B cell (primary cell): Measurements from ENCODE around the gene MBNL1. TPM values are rescaled to one million over a fixed set of nuclear protein-coding genes. Genes with fewer than 3 reads are reported as not detected.

Experiments
- ATAC-seq: fragments of 200-7000 bp; cut with Tn5 transposase; one replicate; pipeline ENCODE4 v1.10.0; 2021; ENCODE audit warnings: low read depth, mild to moderate bottlenecking, moderate number of reproducible peaks, moderate library complexity
- CTCF ChIA-PET: fragments of 350-600 bp; sonication (Branson Sonifier 250); formaldehyde crosslinking; loops from one replicate; lab custom pipeline; 2021; ENCODE audit warnings: antibody characterized with exemption, inconsistent platforms; lab: Charles Lee
- POLR2A ChIA-PET: fragments of 350-600 bp; sonication (Branson Sonifier 250); formaldehyde crosslinking; loops from one replicate; lab custom pipeline; 2021; ENCODE audit warnings: antibody characterized with exemption; lab: Charles Lee
- DNase-seq: peaks from one replicate; pipeline ENCODE4 v3.0.0; 2013
- H2AFZ ChIP-seq: 2 replicates; pipeline ENCODE4 v1.6.1; 2012; ENCODE audit warnings: mild to moderate bottlenecking, low read depth, low read length; ENCODE audit not compliant: insufficient read depth, poor library complexity, severe bottlenecking
- H3K27ac ChIP-seq, 2 donors: 1 replicate in 1 of 2; 2 replicates in 1 of 2; pipeline ENCODE4 v1.5.1; 2012 to 2013; ENCODE audit warnings: low read length in 2 of 2, mild to moderate bottlenecking in 2 of 2, moderate library complexity in 1 of 2
- H3K27me3 ChIP-seq, 4 experiments: fragments of 200-600 bp in 1 of 4; sonication (generic) in 1 of 4; replicated peaks in 1 of 4; 1 replicate in 2 of 4; 2 replicates in 2 of 4; pipeline versions ENCODE4 v1.6.1 to v1.7.0; 2013 to 2016; ENCODE audit warnings: low read length in 3 of 4, mild to moderate bottlenecking in 2 of 4, mixed read lengths in 1 of 4, moderate library complexity in 1 of 4; ENCODE audit not compliant: insufficient read depth in 4 of 4, control insufficient read depth in 3 of 4; ENCODE audit errors: control extremely low read depth in 1 of 4
- H3K36me3 ChIP-seq, 2 experiments: replicated peaks in 1 of 2; 1 replicate in 1 of 2; 2 replicates in 1 of 2; pipeline versions ENCODE4 v1.6.1 to v1.7.1; 2013; ENCODE audit warnings: low read length in 1 of 2; ENCODE audit not compliant: insufficient read depth in 2 of 2, control insufficient read depth in 1 of 2; ENCODE audit errors: control extremely low read depth in 1 of 2, extremely low read depth in 1 of 2
- H3K4me1 ChIP-seq, 2 donors: fragments of 200-600 bp in 1 of 2; sonication (generic) in 1 of 2; 1 replicate in 1 of 2; 2 replicates in 1 of 2; pipeline versions ENCODE4 v1.5.1 to v1.6.1; 2013 to 2017; ENCODE audit warnings: low read length in 2 of 2; ENCODE audit not compliant: control insufficient read depth in 2 of 2, insufficient read depth in 2 of 2
- H3K4me2 ChIP-seq: replicated peaks from 2 replicates; pipeline ENCODE3; 2012; ENCODE audit warnings: mild to moderate bottlenecking, low read depth, low read length; ENCODE audit not compliant: poor library complexity, severe bottlenecking
- H3K4me3 ChIP-seq, 5 experiments: fragments of 200-600 bp in 1 of 5; sonication (generic) in 1 of 5; 1 replicate in 3 of 5; 2 replicates in 2 of 5; pipeline versions ENCODE4 v1.5.1 to v1.7.0; 2011 to 2016; ENCODE audit warnings: low read length in 4 of 5, mild to moderate bottlenecking in 4 of 5, low read depth in 2 of 5, control low read depth in 1 of 5, moderate library complexity in 1 of 5; ENCODE audit not compliant: insufficient read depth in 1 of 5; ENCODE audit errors: control extremely low read depth in 1 of 5, extremely low read depth in 1 of 5
- H3K79me2 ChIP-seq: fragments of 200-600 bp; sonication (generic); one replicate; pipeline ENCODE4 v1.6.0; 2016; ENCODE audit warnings: low read length; ENCODE audit not compliant: control insufficient read depth, insufficient read depth
- H3K9ac ChIP-seq: fragments of 200-600 bp; sonication (generic); 2 replicates; pipeline ENCODE4 v1.6.1; 2017; ENCODE audit warnings: mild to moderate bottlenecking, low read length, moderate library complexity
- H3K9me3 ChIP-seq, 3 donors: one replicate each; pipeline versions ENCODE4 v1.6.1 to v1.7.1; 2013; ENCODE audit warnings: low read length in 2 of 3; ENCODE audit not compliant: control insufficient read depth in 2 of 3, insufficient read depth in 1 of 3; ENCODE audit errors: control extremely low read depth in 1 of 3
- H4K20me1 ChIP-seq: 2 replicates; pipeline ENCODE4 v1.6.0; 2012; ENCODE audit warnings: mild to moderate bottlenecking, low read length; ENCODE audit not compliant: insufficient read depth, control insufficient read depth, poor library complexity, severe bottlenecking
- H3K27ac Mint-ChIP-seq: one replicate; pipeline ENCODE4 v1.8.0; 2021; ENCODE audit warnings: mixed read lengths
- H3K27me3 Mint-ChIP-seq: one replicate; pipeline ENCODE4 v1.8.0; 2021; ENCODE audit warnings: mixed read lengths
- H3K4me1 Mint-ChIP-seq: one replicate; pipeline ENCODE4 v1.8.0; 2021; ENCODE audit warnings: mixed read lengths
- H3K4me3 Mint-ChIP-seq: one replicate; pipeline ENCODE4 v1.8.0; 2021; ENCODE audit warnings: mixed read lengths
- H3K9me3 Mint-ChIP-seq: one replicate; pipeline ENCODE4 v1.8.0; 2022; ENCODE audit warnings: mixed read lengths; ENCODE audit not compliant: insufficient read depth
- EZH2 ChIP-seq: IDR thresholded peaks from 2 replicates; pipeline ENCODE4 v1.6.1; 2012; ENCODE audit warnings: borderline replicate concordance, low read depth, mild to moderate bottlenecking, moderate library complexity, low read length; ENCODE audit not compliant: insufficient read depth, poor library complexity, severe bottlenecking
- WGBS: methylation state at CpG from one replicate; pipeline ENCODE4 v1.1.5; 2013; ENCODE audit warnings: missing lambda C conversion rate; ENCODE audit not compliant: insufficient coverage; 5-methylcytosine and 5-hydroxymethylcytosine counted together
- intact Hi-C: fragments of 100-400 bp; cut with micrococcal nuclease; formaldehyde crosslinking; loops from one replicate; pipeline ENCODE4 v1.10.0; 2022
- polyA plus RNA-seq: library from polyadenylated mRNA; depleted of rRNA; stranded (reverse); fragments of >200 nt; gene quantifications from 2 replicates; pipeline ENCODE4 v1.2.3, GENCODE V29; 2012
- total RNA-seq, 2 donors: library from RNA; stranded (reverse); fragments of 120-200 nt in 1 of 2; gene quantifications; 1 replicate in 1 of 2; 2 replicates in 1 of 2; pipeline versions ENCODE4 v1.2.3 to v1.2.4, GENCODE V29; 2013 to 2022
- TF ChIP-seq, protein P1 (sequence below): fragments of 200-600 bp; IDR thresholded peaks from one replicate; pipeline ENCODE4 v1.8.0; 2022; ENCODE audit warnings: antibody characterized with exemption, mild to moderate bottlenecking

MBNL1 gene
- total and polyA plus RNA-seq, 2 donors (not counting 1 experiment from before 2014, with no cell fraction given) = 195 to 505 TPM

DNA sequence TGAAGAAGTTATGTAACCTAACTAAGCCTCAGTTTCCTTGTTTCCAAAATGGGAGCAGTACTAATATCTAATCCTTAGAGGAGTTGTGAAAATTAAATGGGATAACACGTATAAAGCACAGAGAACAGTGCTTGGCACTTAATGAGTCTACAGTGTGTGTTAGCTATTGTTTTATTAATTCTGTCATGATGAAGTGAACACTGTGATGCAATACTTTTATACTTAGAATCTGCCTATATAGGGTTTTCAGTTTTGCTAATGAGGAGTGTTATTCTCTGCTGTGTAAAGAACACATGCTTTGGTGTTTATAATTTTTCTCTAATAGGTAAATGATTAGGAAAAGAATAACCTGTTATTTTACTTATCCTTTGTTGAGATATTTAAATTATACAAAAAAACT lies 65.2 kb downstream of the MBNL1 start:
- TF ChIP-seq EZH2 = no peak
- no peak for ATAC-seq
- ChIA-PET POLR2A (no interaction called here), CTCF (interaction anchor here (1.1 kb wide), 1 partner anchor 136 kb away, joined by 3 read pairs; no protein-coding TSS in a partner anchor)
- no peak for DNase-seq
- no peaks in the 10 kb centered on the region for H3K27me3 Mint-ChIP-seq
- peak overlapping the region in 1 of 2 donors; percentile 35 for H3K27ac ChIP-seq
- H3K4me1 Mint-ChIP-seq = peaks cover 77% of the 10 kb centered on the region
- H2AFZ ChIP-seq = no peak overlapping the region
- no peaks in the 10 kb centered on the region for H3K27me3 ChIP-seq
- H3K4me2 ChIP-seq = peak overlapping the region; percentile 37
- peaks cover 0 to 13% of the 10 kb centered on the region in 2 experiments for H3K36me3 ChIP-seq
- peaks cover 22% of the 10 kb centered on the region for H4K20me1 ChIP-seq
- intact Hi-C loops = loop anchor here (2.0 kb wide), 1 partner anchor 15 kb away; no protein-coding TSS in a partner anchor
- no peaks in the 10 kb centered on the region for H3K9me3 ChIP-seq
- no peak overlapping the region for H3K27ac Mint-ChIP-seq
- peaks cover under 1% of the 10 kb centered on the region for H3K9me3 Mint-ChIP-seq
- H3K79me2 ChIP-seq = peaks cover 97% of the 10 kb centered on the region
- no peak overlapping the region for H3K9ac ChIP-seq
- peaks cover 38 to 64% of the 10 kb centered on the region in 2 donors for H3K4me1 ChIP-seq
- H3K4me3 Mint-ChIP-seq = no peak overlapping the region
- no peak overlapping the region for H3K4me3 ChIP-seq
- no CpG with 5 or more reads among the region's 1 CpG for WGBS

DNA sequence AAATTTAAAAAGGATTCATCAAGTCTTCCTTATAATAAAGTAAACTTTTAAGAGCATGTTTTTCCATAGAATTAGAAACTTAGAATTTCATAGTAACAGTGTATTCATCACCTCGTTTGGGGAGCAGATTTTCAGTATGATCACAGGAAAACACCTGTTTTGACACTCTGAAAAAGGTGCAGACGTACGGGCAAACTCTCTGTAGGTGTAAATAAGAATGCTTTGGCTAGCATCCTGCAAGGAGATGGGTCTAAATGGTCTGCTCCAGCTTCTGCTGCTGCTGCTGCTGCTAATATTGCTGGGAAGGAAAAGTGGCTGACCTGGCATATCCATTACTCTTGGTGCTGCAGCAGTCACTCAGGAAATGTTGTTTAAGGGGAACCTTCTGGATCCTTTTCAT lies 66.0 kb downstream of the MBNL1 start:
- TF ChIP-seq, protein P1, sequence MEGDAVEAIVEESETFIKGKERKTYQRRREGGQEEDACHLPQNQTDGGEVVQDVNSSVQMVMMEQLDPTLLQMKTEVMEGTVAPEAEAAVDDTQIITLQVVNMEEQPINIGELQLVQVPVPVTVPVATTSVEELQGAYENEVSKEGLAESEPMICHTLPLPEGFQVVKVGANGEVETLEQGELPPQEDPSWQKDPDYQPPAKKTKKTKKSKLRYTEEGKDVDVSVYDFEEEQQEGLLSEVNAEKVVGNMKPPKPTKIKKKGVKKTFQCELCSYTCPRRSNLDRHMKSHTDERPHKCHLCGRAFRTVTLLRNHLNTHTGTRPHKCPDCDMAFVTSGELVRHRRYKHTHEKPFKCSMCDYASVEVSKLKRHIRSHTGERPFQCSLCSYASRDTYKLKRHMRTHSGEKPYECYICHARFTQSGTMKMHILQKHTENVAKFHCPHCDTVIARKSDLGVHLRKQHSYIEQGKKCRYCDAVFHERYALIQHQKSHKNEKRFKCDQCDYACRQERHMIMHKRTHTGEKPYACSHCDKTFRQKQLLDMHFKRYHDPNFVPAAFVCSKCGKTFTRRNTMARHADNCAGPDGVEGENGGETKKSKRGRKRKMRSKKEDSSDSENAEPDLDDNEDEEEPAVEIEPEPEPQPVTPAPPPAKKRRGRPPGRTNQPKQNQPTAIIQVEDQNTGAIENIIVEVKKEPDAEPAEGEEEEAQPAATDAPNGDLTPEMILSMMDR = no peak
- H3K4me3 ChIP-seq = no peak overlapping the region
- peak overlapping the region in 1 of 2 donors; percentile 20 for H3K27ac ChIP-seq
- ATAC-seq (no peak), DNase-seq (no peak)
- peak overlapping the region; percentile 33 for H3K4me2 ChIP-seq
- CTCF ChIA-PET = no interaction called here
- peaks cover 38 to 65% of the 10 kb centered on the region in 2 donors for H3K4me1 ChIP-seq
- H3K9ac ChIP-seq = peak overlapping the region; percentile 13
- H3K79me2 ChIP-seq = peaks cover 98% of the 10 kb centered on the region
- no peaks in the 10 kb centered on the region for H3K27me3 Mint-ChIP-seq
- POLR2A ChIA-PET = no interaction called here
- H3K9me3 Mint-ChIP-seq = no peaks in the 10 kb centered on the region
- no peaks in the 10 kb centered on the region for H3K9me3 ChIP-seq
- H4K20me1 ChIP-seq = peaks cover 17% of the 10 kb centered on the region
- intact Hi-C loops = no loop called here
- H2AFZ ChIP-seq = no peak overlapping the region
- 81% methylated on average over 2 of the region's 3 CpGs for WGBS
- peak overlapping the region; percentile 57 for H3K4me3 Mint-ChIP-seq
- peaks cover 80% of the 10 kb centered on the region for H3K4me1 Mint-ChIP-seq
- peaks cover 0 to 14% of the 10 kb centered on the region in 2 experiments for H3K36me3 ChIP-seq
- H3K27me3 ChIP-seq = no peaks in the 10 kb centered on the region
- peak overlapping the region; percentile 32 for H3K27ac Mint-ChIP-seq
